BLaER1 treated with 17β-estradiol and CSF1 and Interleukin-3, amounts not matched to agents 10 nM and 100 nM (cell line): ENCODE data around the gene MRPS23.

Experiments
- H3K27ac ChIP-seq, 11 experiments: shearing (Covaris generic); formaldehyde crosslinking; 2 replicates each; pipeline ENCODE4 v1.8.1; 2022
- H3K27me3 ChIP-seq, 11 experiments: shearing (Covaris generic); formaldehyde crosslinking; 2 replicates each; pipeline ENCODE4 v1.8.1; 2022
- H3K36me3 ChIP-seq, 11 experiments: shearing (Covaris generic); formaldehyde crosslinking; 2 replicates each; pipeline ENCODE4 v1.8.1; 2022
- H3K4me1 ChIP-seq, 10 experiments: shearing (Covaris generic); formaldehyde crosslinking; 2 replicates each; pipeline ENCODE4 v1.8.1; 2022
- H3K4me2 ChIP-seq, 11 experiments: shearing (Covaris generic); formaldehyde crosslinking; 2 replicates each; pipeline ENCODE4 v1.8.1; 2022
- H3K4me3 ChIP-seq, 10 experiments: shearing (Covaris generic); formaldehyde crosslinking; 2 replicates each; pipeline ENCODE4 v1.8.1; 2022
- H3K9ac ChIP-seq, 11 experiments: shearing (Covaris generic); formaldehyde crosslinking; 2 replicates each; pipeline ENCODE4 v1.8.1; 2022
- H3K9me3 ChIP-seq, 11 experiments: shearing (Covaris generic); formaldehyde crosslinking; replicated peaks in 1 of 11; 2 replicates each; pipeline ENCODE4 v1.8.1; 2022
- H4K20me1 ChIP-seq, 11 experiments: shearing (Covaris generic); formaldehyde crosslinking; 2 replicates each; pipeline ENCODE4 v1.8.1; 2022
- Cebpa-rat ChIP-seq, 11 experiments: shearing (Covaris generic); IDR thresholded peaks; 2 replicates each; pipeline ENCODE4 v1.8.1; 2022

The MRPS23 gene

GRCh38 chr17:57849874-57850754 lies at the start of gene MRPS23:
MRPS23 (minus strand) TSS chr17:57850044; CDS start chr17:57850010, 34 bp downstream.
- Histone ChIP-seq H3K9ac (peak within 1 kb of the TSS; percentile 80 to 90 (median 86)), H3K9me3 (no peaks in the 10 kb centered on the region), H4K20me1 (peaks cover 0 to 5% (median 0%) of the 10 kb centered on the region in 11 experiments; a peak in 5 of 22 replicates), H3K4me1 (peaks cover 38 to 46% (median 43%) of the 10 kb centered on the region in 10 experiments), H3K4me3 (peak within 1 kb of the TSS; percentile 80 to 98 (median 86)), H3K27ac (peak within 1 kb of the TSS; percentile 79 to 90 (median 85)), H3K27me3 (no peaks in the 10 kb centered on the region), H3K4me2 (peak within 1 kb of the TSS; percentile 93 to 99 (median 96)), H3K36me3 (peaks cover 12 to 32% (median 26%) of the 10 kb centered on the region in 11 experiments)
- TF ChIP-seq Cebpa-rat (IDR thresholded peaks at IDR 0.05): no peak

GRCh38 chr17:57899391-57899790 lies 49.5 kb upstream of the MRPS23 start:
- no peaks in the 10 kb centered on the region for H3K9me3 ChIP-seq
- no peak for TF ChIP-seq Cebpa-rat (IDR thresholded peaks at IDR 0.05)
- no peaks in the 10 kb centered on the region for H3K27me3 ChIP-seq
- no peak overlapping the region for H3K4me3 ChIP-seq
- no peaks in the 10 kb centered on the region for H4K20me1 ChIP-seq
- peak overlapping the region; percentile 58 to 91 (median 79) for H3K27ac ChIP-seq
- H3K4me1 ChIP-seq: peaks cover 69 to 95% (median 88%) of the 10 kb centered on the region in 10 experiments
- peak overlapping the region; percentile 60 to 98 (median 87) for H3K4me2 ChIP-seq
- peak overlapping the region; percentile 44 to 76 (median 68); a peak in 19 of 22 replicates for H3K9ac ChIP-seq
- no peaks in the 10 kb centered on the region for H3K36me3 ChIP-seq

GRCh38 chr17:57898487-57899311 lies 48.9 kb upstream of the MRPS23 start:
- Histone ChIP-seq H3K4me3 (no peak overlapping the region; a peak in 1 of 20 replicates), H3K27me3 (no peaks in the 10 kb centered on the region), H3K4me1 (peaks cover 69 to 95% (median 88%) of the 10 kb centered on the region in 10 experiments), H3K27ac (peak overlapping the region; percentile 58 to 91 (median 79)), H3K9me3 (no peaks in the 10 kb centered on the region), H3K4me2 (peak overlapping the region; percentile 60 to 98 (median 87)), H3K36me3 (no peaks in the 10 kb centered on the region), H4K20me1 (no peaks in the 10 kb centered on the region), H3K9ac (peak overlapping the region; percentile 34 to 76 (median 68); a peak in 20 of 22 replicates)
- no peak for TF ChIP-seq Cebpa-rat (IDR thresholded peaks at IDR 0.05)

- Histone ChIP-seq H3K4me2 (peak overlapping the region in 10 of 11 experiments; percentile 8 to 99 (median 86); a peak in 15 of 22 replicates), H4K20me1 (no peaks in the 10 kb centered on the region), H3K9ac (no peak overlapping the region), H3K9me3 (no peaks in the 10 kb centered on the region), H3K27ac (peak overlapping the region in 9 of 11 experiments; percentile 93 to 99 (median 97); a peak in 19 of 22 replicates), H3K4me1 (peaks cover 69 to 95% (median 91%) of the 10 kb centered on the region in 10 experiments), H3K36me3 (no peaks in the 10 kb centered on the region), H3K4me3 (no peak overlapping the region), H3K27me3 (no peaks in the 10 kb centered on the region)
- no peak for TF ChIP-seq Cebpa-rat (IDR thresholded peaks at IDR 0.05)
Observed at GRCh38 chr17:57895382-57896060, 45.7 kb upstream of the MRPS23 start.

- no peaks in the 10 kb centered on the region for H3K27me3 ChIP-seq
- H4K20me1 ChIP-seq: no peaks in the 10 kb centered on the region; a peak in 1 of 22 replicates
- H3K4me3 ChIP-seq: no peak overlapping the region
- peak overlapping the region in 10 of 11 experiments; percentile 9 to 99 (median 97); a peak in 19 of 22 replicates for H3K27ac ChIP-seq
- peaks cover 69 to 95% (median 91%) of the 10 kb centered on the region in 10 experiments for H3K4me1 ChIP-seq
- H3K36me3 ChIP-seq: no peaks in the 10 kb centered on the region
- no peak for TF ChIP-seq Cebpa-rat (IDR thresholded peaks at IDR 0.05)
- H3K9ac ChIP-seq: peak overlapping the region in 2 of 11 experiments; percentile 85; a peak in 1 of 22 replicates
- peak overlapping the region in 10 of 11 experiments; percentile 76 to 99 (median 97); a peak in 16 of 22 replicates for H3K4me2 ChIP-seq
- H3K9me3 ChIP-seq: no peaks in the 10 kb centered on the region
Observed at GRCh38 chr17:57894848-57895247, 45.0 kb upstream of the MRPS23 start.

GRCh38 chr17:57892820-57893595 lies 43.2 kb upstream of the MRPS23 start:
- H3K9me3 ChIP-seq: no peaks in the 10 kb centered on the region
- H3K4me2 ChIP-seq: peak overlapping the region; percentile 76 to 99 (median 97)
- H3K4me1 ChIP-seq: peaks cover 68 to 94% (median 89%) of the 10 kb centered on the region in 10 experiments
- no peaks in the 10 kb centered on the region for H3K36me3 ChIP-seq
- peak overlapping the region; percentile 73 to 99 (median 97) for H3K27ac ChIP-seq
- peak overlapping the region in 8 of 10 experiments; percentile 20 to 67 (median 48); a peak in 11 of 20 replicates for H3K4me3 ChIP-seq
- H3K27me3 ChIP-seq: no peaks in the 10 kb centered on the region
- peak overlapping the region; percentile 69 to 91 (median 85); a peak in 21 of 22 replicates for H3K9ac ChIP-seq
- H4K20me1 ChIP-seq: no peaks in the 10 kb centered on the region; a peak in 3 of 22 replicates
- TF ChIP-seq Cebpa-rat (IDR thresholded peaks at IDR 0.05): peak; percentile 64 to 99 (median 97); a peak in 20 of 22 replicates

GRCh38 chr17:57892146-57892819 lies 42.4 kb upstream of the MRPS23 start:
- H3K4me2 ChIP-seq: peak overlapping the region; percentile 76 to 99 (median 97)
- peak overlapping the region in 3 of 10 experiments; percentile 1 to 51 (median 49); a peak in 4 of 20 replicates for H3K4me3 ChIP-seq
- H3K9ac ChIP-seq: peak overlapping the region in 10 of 11 experiments; percentile 78 to 91 (median 86); a peak in 20 of 22 replicates
- H4K20me1 ChIP-seq: no peaks in the 10 kb centered on the region; a peak in 3 of 22 replicates
- no peaks in the 10 kb centered on the region for H3K36me3 ChIP-seq
- H3K4me1 ChIP-seq: peaks cover 63 to 87% (median 82%) of the 10 kb centered on the region in 10 experiments
- no peak for TF ChIP-seq Cebpa-rat (IDR thresholded peaks at IDR 0.05)
- no peaks in the 10 kb centered on the region for H3K9me3 ChIP-seq
- H3K27ac ChIP-seq: peak overlapping the region; percentile 11 to 99 (median 97); a peak in 21 of 22 replicates
- no peaks in the 10 kb centered on the region for H3K27me3 ChIP-seq
